ENCODE measurements around the gene SLAMF8.

SLAMF8 gene

GRCh38 chr1:159877695-159878444 is 51.2 kb downstream of the SLAMF8 start:
- no peak for DNase-seq

GRCh38 chr1:159879136-159879535 is 52.5 kb downstream of the SLAMF8 start:
- DNase-seq: no peak

DNA sequence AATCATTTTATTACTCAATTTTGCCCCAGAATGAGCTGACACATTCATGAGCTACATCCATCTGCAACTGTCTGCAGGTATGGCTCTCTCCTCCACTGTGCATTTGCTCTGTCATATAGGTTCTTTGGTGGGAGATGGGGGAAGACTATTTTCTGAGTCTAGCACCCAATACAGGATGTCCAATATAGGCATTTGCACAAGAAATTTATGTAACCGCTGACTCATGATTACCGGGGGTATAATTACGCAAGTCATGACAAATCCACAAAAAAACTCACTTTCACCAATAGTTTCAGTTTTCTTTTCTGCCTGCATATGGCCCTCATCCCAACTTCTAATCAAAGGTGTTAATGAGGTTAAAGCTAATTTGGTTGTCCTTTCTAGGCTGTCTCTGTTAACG is 53.3 kb downstream of the SLAMF8 start:
- DNase-seq: no peak

DNA sequence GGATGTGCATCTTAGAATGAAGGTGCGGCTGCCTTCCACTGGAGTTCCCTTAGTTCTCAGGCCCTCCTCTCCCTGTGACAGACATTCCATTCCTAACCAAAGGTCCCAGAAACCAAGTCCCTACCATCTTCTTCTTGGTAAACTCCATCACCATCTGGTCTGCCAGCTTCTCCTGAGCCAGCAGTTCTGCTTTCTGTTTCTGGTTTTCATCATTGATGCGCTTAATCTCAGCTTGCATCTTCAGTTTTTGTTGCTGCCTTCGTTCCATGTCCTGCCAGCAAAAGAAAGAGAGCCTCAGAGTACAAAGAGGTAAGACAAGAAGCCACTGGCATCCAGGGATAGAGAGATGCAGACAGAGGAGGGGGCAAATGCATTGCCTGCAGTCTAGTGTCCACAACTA is 53.8 kb downstream of the SLAMF8 start:
- no peak for DNase-seq

GRCh38 chr1:159881622-159882526 is 55.2 kb downstream of the SLAMF8 start:
- no peak for DNase-seq

- no peak for DNase-seq
Measured at GRCh38 chr1:159882527-159882862, 55.8 kb downstream of the SLAMF8 start.

GRCh38 chr1:159883134-159883533 is 56.5 kb downstream of the SLAMF8 start:
- DNase-seq: no peak

DNA sequence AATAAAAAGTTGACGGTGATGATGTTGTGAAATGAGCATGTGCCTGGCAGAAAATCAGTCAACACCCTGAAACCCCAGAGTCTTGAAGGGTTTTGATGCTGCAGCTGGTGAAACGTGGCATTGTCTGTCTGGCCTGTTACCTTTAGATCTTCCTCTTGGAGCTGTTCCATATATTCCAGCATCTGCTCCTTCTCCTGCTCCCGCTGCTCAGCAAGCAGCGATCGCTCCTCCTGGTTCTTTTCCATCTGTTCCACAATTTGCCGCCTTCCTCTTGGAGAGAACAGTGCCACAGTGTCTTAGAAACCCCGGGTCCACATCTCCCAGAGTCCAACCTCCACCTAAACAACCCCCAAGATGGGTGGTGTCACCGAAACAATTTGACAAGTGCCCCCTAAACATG is 57.6 kb downstream of the SLAMF8 start:
- no peak for DNase-seq
